Hepatocyte (in vitro differentiated cells): ENCODE data around the gene SLC4A5.

ENCODE experiments used
- CTCF ChIP-seq: fragments of 200-600 bp; sonication (generic); IDR thresholded peaks from 2 replicates; pipeline ENCODE4 v1.5.1; 2016; ENCODE audit warnings: antibody characterized with exemption, mild to moderate bottlenecking; ENCODE audit not compliant: poor library complexity
- EZH2 ChIP-seq: fragments of 200-600 bp; sonication (generic); IDR thresholded peaks from 2 replicates; pipeline ENCODE4 v1.6.1; 2016; ENCODE audit warnings: antibody characterized with exemption, mild to moderate bottlenecking, borderline replicate concordance

GRCh38 chr2:74262681-74263080, 80.5 kb downstream of the SLC4A5 start:
- TF ChIP-seq EZH2 (no peak), CTCF (no peak)
